Stimulated activated naive CD8-positive, alpha-beta T cell treated with anti-CD3 and anti-CD28 coated beads, Interleukin-15, amount 100 ng/mL, for 72 hours (primary cell): ENCODE results near the gene SCRN2.

ENCODE experiments used
- ATAC-seq: fragments of 150-1000 bp; cut with Tn5 transposase; 2 replicates; pipeline ENCODE4 v1.10.0; 2021; ENCODE audit warnings: mild to moderate bottlenecking, moderate library complexity
- DNase-seq, 2 donors: peaks; one replicate each; pipeline ENCODE4 v3.0.0; 2021 to 2022
- H3K27ac Mint-ChIP-seq, 2 donors: one replicate each; pipeline ENCODE4 v1.8.0; 2022; ENCODE audit warnings: mild to moderate bottlenecking in 2 of 2, mixed read lengths in 2 of 2, moderate library complexity in 2 of 2
- H3K27me3 Mint-ChIP-seq: one replicate; pipeline ENCODE4 v1.8.0; 2022; ENCODE audit warnings: mixed read lengths
- H3K4me1 Mint-ChIP-seq: one replicate; pipeline ENCODE4 v1.8.0; 2022; ENCODE audit warnings: mild to moderate bottlenecking, mixed read lengths
- H3K4me3 Mint-ChIP-seq, 2 donors: one replicate each; pipeline ENCODE4 v1.8.0; 2022; ENCODE audit warnings: mild to moderate bottlenecking in 2 of 2, mixed read lengths in 2 of 2, moderate library complexity in 1 of 2
- H3K9me3 Mint-ChIP-seq, 2 donors: one replicate each; pipeline ENCODE4 v1.8.0; 2022; ENCODE audit warnings: mixed read lengths in 2 of 2

SCRN2 gene

GRCh38 chr17:47856830-47857229 lies 15.8 kb upstream of the SCRN2 start:
- Mint-ChIP-seq H3K9me3 (no peaks in the 10 kb centered on the region), H3K4me3 (no peak overlapping the region), H3K27me3 (peaks cover 70% of the 10 kb centered on the region), H3K27ac (no peak overlapping the region), H3K4me1 (peaks cover 19% of the 10 kb centered on the region)
- DNase-seq: no peak
- ATAC-seq: no peak

DNA sequence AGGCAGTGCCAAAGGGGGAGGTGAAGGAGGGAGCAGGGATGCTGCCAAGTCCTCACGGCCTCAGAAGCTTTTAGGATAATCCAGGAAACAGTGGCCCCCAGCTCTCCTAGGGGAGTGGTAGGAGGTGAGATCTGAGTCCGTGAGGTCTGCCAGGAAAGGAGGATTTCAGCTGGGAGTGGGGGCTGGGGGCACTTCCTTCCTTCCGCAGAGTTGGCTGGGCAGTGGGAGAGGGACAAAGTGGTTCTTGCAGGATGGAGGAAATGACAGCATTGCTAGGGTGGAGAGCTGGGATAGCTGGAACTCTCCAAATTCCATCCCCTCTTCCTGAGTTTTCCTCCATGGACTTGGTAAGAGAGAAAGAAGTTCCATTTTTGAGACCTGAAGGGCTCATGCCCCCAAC lies 14.7 kb upstream of the SCRN2 start:
- Mint-ChIP-seq H3K27ac (peak overlapping the region in 1 of 2 donors; percentile 22), H3K4me1 (peaks cover 26% of the 10 kb centered on the region), H3K9me3 (no peaks in the 10 kb centered on the region), H3K27me3 (peaks cover 79% of the 10 kb centered on the region), H3K4me3 (no peak overlapping the region)
- DNase-seq (no peak), ATAC-seq (no peak)

- H3K27ac Mint-ChIP-seq: no peak overlapping the region
- DNase-seq (no peak), ATAC-seq (no peak)
- peaks cover 83% of the 10 kb centered on the region for H3K27me3 Mint-ChIP-seq
- peaks cover 44% of the 10 kb centered on the region for H3K4me1 Mint-ChIP-seq
- no peak overlapping the region for H3K4me3 Mint-ChIP-seq
- H3K9me3 Mint-ChIP-seq: no peaks in the 10 kb centered on the region
Observed at GRCh38 chr17:47853616-47854015, 12.5 kb upstream of the SCRN2 start.

DNA sequence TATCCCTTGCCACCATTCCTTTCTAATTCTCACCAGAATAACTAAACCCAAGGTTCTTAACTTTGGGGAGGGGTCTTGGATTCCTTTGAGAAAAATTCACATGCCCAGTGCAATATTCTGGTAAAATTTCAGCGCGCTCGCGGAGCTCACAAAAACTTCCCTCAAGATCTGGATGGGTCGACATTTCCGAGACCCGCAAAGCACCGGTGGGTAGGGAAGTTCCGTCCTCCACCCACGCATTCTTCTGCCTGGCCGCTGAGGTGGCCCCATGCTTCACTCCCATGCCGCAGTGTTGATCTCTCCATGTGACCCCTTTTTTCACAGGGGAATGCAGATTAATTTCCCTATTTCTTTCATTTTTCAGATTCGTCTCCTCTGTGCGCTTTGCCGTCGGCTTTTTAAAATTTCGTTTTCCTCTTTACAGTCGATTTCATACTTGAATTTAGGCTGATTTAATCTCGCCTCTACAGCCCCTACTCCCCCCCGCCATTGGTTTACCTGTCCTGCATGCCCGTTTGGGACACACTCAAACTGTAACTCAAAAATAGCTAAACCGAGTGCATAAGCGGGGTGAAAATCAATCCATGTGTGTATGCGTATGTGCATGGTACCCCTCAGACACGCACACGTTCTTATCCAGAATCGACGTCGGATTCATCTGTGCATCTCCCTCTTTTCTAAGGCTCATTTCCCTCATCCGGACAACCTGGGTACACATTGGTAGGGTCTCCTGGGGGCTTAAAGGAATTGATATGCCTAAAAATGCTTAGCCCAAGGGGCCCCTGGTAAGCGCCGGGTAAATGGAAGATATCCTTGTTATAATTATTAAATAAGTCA lies 11.3 kb upstream of the SCRN2 start:
- H3K4me3 Mint-ChIP-seq: peak overlapping the region; percentile 70 to 76
- ATAC-seq (no peak), DNase-seq (no peak)
- peaks cover 47% of the 10 kb centered on the region for H3K4me1 Mint-ChIP-seq
- no peak overlapping the region for H3K27ac Mint-ChIP-seq
- H3K9me3 Mint-ChIP-seq: no peaks in the 10 kb centered on the region
- peaks cover 96% of the 10 kb centered on the region for H3K27me3 Mint-ChIP-seq

GRCh38 chr17:47851764-47852112 lies 10.7 kb upstream of the SCRN2 start:
- DNase-seq (no peak), ATAC-seq (peak; percentile 19)
- Mint-ChIP-seq H3K27me3 (peaks cover 98% of the 10 kb centered on the region), H3K4me3 (peak overlapping the region; percentile 70 to 76), H3K9me3 (no peaks in the 10 kb centered on the region), H3K27ac (no peak overlapping the region), H3K4me1 (peaks cover 53% of the 10 kb centered on the region)

DNA sequence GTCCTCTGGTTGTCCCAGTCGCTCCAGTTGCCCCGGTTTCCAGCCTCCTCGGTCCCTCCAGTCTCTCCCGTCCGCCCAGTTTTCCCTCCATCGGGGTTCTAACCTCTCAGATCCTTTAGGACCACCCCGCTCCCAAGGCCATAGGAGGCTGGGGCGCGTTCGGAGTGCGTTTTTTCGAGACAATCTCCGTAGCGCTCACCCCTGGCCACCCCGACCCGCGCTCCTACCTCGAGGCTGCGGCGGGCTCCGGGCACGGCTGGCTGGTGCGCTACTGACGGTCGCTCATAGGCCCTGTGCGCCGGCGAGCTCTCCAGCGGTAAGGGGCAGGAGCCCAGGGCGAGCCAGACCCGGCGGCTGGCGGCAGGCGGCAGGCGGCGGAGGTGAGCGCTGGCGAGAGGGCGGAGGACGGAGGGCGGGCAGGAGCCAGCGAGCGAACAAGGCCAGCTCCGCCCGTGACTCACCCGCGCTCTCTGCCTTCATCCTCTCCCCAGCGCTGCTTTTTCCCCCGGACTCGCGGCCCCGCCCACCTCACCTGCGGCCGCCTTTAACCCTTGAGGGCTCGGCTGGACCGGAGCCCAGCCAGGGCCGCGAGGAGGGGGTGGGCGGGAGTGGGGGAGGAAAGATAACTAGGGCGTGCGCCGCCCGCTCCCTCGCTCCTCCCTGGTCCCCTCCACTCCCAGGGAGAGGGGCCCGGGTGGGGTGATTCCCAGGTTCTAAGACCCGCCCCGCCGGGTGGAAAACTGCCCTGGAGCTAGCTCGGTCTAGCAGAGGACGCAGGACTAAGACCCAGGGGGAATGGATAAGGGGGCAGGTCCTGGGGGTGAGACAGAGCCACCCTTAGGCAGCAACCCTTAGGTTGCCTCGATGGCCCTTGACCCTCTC lies 9.9 kb upstream of the SCRN2 start, which contains the start of gene SP6:
Gene SP6 (minus strand): TSS at position 472 of the 882 bp plus-strand sequence. CDS start 2,734 bp downstream, outside the sequence.
- Mint-ChIP-seq H3K9me3 (no peaks in the 10 kb centered on the region), H3K27ac (no peak within 1 kb of the TSS), H3K4me1 (peaks cover 55% of the 10 kb centered on the region), H3K27me3 (peaks cover 98% of the 10 kb centered on the region), H3K4me3 (peak within 1 kb of the TSS; percentile 70 to 80)
- ATAC-seq (peak; percentile 89), DNase-seq (peak; percentile 66 to 69)

DNA sequence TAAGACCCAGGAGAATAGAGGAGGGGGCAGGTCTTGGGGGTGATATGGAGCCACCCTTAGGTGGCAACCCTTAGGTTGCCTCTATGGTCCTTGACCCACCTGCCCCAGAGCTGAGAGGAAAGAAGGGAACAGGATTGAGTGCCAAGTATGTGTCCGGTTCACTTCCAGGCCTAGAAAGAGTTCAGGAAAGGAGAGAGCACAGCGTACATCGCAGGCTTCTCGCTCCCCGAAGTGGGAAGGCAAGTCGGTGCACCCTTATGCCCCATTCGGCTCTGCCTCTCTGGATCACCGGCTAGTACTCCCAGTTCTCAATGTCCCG lies 9.3 kb upstream of the SCRN2 start:
- DNase-seq (no peak), ATAC-seq (no peak)
- Mint-ChIP-seq H3K27me3 (peaks cover 98% of the 10 kb centered on the region), H3K4me3 (peak overlapping the region; percentile 69 to 80), H3K9me3 (no peaks in the 10 kb centered on the region), H3K4me1 (peaks cover 55% of the 10 kb centered on the region), H3K27ac (no peak overlapping the region)

DNA sequence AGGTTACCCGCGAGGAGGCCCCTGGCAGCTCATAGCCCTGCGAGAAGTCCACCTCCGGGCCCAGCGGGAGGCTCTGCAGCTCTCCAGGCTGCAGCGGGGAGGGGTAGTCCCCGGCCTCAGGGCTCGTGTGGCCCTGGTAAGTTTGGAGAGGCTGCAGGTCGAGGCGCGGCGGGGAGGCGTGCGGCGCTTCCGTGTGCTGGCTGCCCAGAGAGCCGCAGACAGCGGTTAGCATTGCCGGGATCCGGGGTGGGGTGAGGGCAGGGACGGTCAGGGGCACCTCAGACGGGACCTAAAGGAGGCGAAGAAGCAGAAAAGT lies 7.1 kb upstream of the SCRN2 start:
- H3K27me3 Mint-ChIP-seq: peaks cover 92% of the 10 kb centered on the region
- H3K4me1 Mint-ChIP-seq: peaks cover 49% of the 10 kb centered on the region
- H3K9me3 Mint-ChIP-seq: no peaks in the 10 kb centered on the region
- no peak overlapping the region for H3K4me3 Mint-ChIP-seq
- H3K27ac Mint-ChIP-seq: no peak overlapping the region
- DNase-seq (no peak), ATAC-seq (no peak)

DNA sequence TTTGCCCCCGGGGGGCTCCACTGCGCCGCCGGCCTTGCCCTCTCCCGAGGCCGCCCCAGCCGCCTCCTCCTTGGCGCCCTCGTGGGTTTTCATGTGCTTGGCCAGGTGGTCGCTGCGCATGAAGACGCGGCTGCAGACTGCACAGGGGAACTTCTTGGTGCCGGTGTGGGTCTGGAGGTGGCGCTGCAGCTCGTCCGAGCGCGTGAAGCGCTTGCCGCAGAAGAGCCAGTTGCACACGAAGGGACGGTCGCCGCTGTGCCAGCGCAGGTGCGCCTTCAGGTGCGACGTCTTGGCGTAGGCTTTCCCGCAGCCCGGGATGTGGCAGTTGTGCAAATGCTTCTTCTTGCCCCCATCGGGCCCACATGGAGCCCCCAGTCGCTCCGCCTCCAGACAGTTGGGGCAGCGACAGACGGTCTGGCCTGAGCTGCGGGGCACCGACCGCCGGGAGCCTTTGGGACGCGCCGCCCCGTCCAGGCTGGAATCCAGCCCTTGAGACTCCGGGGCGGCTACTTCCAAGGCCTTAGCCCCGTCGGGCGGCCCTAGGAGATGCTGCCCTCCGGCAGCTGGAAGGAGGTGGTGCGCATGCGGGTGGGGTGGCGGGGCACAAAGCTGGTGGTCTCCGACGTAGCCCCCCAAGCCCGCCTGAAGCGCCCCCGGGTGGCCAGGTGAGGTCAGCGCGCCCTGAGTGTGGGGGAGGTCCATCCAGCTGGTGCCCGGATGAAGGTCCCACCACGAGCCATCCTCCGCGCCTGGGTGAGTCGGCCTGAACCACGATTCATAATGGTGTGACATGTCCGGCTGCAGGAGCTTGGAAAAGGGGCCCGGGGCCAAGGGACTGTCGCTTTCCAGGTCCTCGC lies 6.5 kb upstream of the SCRN2 start:
- Mint-ChIP-seq H3K9me3 (no peaks in the 10 kb centered on the region), H3K4me1 (peaks cover 53% of the 10 kb centered on the region), H3K27ac (no peak overlapping the region), H3K27me3 (peaks cover 86% of the 10 kb centered on the region), H3K4me3 (no peak overlapping the region)
- ATAC-seq (no peak), DNase-seq (no peak)

DNA sequence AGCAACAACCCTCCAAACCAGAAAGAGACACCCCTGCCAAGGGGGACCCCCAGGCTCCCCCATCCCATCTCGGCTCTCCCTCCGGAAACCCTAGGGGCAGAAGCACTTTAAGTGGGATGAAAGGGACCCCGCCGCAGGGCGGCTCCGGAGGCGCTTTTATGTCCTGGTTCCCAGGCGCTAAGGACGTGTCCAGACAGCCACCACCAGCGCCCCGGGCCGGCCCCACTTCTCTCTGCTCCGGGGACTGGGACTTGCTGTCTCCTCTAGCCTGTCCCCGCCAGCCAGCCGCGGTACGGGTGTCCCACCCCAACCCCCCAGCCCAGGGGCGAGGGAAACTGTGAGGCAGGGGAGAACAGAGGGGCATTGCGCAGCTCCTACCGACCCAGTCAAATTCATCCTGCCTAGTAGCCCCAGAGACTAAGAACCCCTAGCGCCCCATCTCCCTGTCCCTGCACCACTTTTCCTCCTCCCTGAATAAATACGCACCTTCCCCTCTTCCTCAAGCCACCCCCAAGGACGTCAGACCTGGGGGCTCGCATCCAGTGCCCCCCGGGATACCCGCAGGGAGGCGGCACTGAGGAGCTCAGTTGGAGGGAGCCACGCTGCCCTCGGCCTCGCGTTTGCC lies 5.8 kb upstream of the SCRN2 start:
- DNase-seq (no peak), ATAC-seq (no peak)
- Mint-ChIP-seq H3K27me3 (peaks cover 79% of the 10 kb centered on the region), H3K9me3 (no peaks in the 10 kb centered on the region), H3K4me1 (peaks cover 53% of the 10 kb centered on the region), H3K4me3 (no peak overlapping the region), H3K27ac (no peak overlapping the region)

- peaks cover 54% of the 10 kb centered on the region for H3K4me1 Mint-ChIP-seq
- H3K4me3 Mint-ChIP-seq: no peak overlapping the region
- no peaks in the 10 kb centered on the region for H3K9me3 Mint-ChIP-seq
- ATAC-seq (no peak), DNase-seq (no peak)
- H3K27ac Mint-ChIP-seq: no peak overlapping the region
- peaks cover 70% of the 10 kb centered on the region for H3K27me3 Mint-ChIP-seq
Observed at GRCh38 chr17:47845716-47846075, 4.6 kb upstream of the SCRN2 start.

- H3K9me3 Mint-ChIP-seq: no peaks in the 10 kb centered on the region
- ATAC-seq (no peak), DNase-seq (no peak)
- no peak overlapping the region for H3K4me3 Mint-ChIP-seq
- H3K27ac Mint-ChIP-seq: no peak overlapping the region
- H3K27me3 Mint-ChIP-seq: peaks cover 64% of the 10 kb centered on the region
- peaks cover 53% of the 10 kb centered on the region for H3K4me1 Mint-ChIP-seq
Observed at GRCh38 chr17:47844814-47845715, 4.0 kb upstream of the SCRN2 start.

GRCh38 chr17:47844227-47844626 lies 3.2 kb upstream of the SCRN2 start:
- no peak for ATAC-seq
- DNase-seq: no peak
- peaks cover 55% of the 10 kb centered on the region for H3K27me3 Mint-ChIP-seq
- H3K27ac Mint-ChIP-seq: peak overlapping the region in 1 of 2 donors; percentile 65
- no peak overlapping the region for H3K4me3 Mint-ChIP-seq
- peaks cover 53% of the 10 kb centered on the region for H3K4me1 Mint-ChIP-seq
- no peaks in the 10 kb centered on the region for H3K9me3 Mint-ChIP-seq

GRCh38 chr17:47843391-47843730 lies 2.3 kb upstream of the SCRN2 start:
- ATAC-seq: no peak
- no peak for DNase-seq
- Mint-ChIP-seq H3K27ac (no peak overlapping the region), H3K4me1 (peaks cover 56% of the 10 kb centered on the region), H3K4me3 (no peak overlapping the region), H3K27me3 (peaks cover 47% of the 10 kb centered on the region), H3K9me3 (no peaks in the 10 kb centered on the region)
